Hypothalamus (tissue), 51 donors: ENCODE measurements around the gene TMPRSS9.

Experiments used
- DNase-seq, 51 donors: peaks; one replicate each; lab custom pipeline; 2025; lab: John Stamatoyannopoulos, UW

Gene TMPRSS9

DNA sequence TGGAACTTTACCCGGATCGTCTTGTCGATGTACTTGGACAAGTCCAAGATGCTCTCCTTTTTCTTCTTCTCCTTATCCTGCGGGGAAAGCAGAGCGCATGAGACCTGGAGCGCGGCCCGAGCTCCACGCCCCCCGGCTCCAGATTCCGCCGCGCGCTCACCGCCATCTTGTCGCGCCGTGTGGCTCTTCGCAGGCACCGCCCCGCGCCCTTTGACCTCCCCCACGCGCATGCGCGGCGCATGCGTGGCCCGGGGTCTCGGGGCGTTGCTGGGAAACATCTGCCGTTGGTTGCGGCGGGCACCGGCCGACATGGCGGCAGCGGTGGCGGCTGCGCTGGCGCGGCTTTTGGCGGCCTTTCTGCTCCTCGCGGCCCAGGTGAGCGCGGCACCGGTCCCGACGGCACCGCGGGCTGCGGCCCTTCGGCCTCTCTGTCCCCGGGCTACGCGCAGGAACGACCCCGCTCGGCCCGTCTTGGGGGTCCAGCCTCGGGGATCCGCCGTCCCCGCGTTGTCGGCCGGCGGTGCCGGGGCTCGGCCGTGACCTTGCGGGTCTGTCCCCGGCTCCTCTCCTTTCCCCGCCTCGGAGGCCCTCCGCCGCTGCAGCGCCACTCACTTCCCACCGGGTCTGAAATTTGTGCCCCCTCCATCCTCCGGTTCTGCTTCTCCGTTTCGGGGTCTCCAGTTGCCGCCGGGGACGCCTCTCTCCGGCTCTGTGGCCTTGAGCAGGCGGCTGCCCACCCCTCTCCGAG is 31.5 kb upstream of the TMPRSS9 start, which contains the start of the genes LSM7 and SPPL2B:
Gene LSM7, minus strand, starts transcription at position 186 of the 748 bp plus-strand sequence. Its CDS starts 20 bp downstream, at position 166.
Gene SPPL2B, plus strand, starts transcription at position 284 of the 748 bp plus-strand sequence. Its CDS starts 26 bp downstream, at position 310.
- peak; percentile 33 to 97 (median 81) for DNase-seq

DNA sequence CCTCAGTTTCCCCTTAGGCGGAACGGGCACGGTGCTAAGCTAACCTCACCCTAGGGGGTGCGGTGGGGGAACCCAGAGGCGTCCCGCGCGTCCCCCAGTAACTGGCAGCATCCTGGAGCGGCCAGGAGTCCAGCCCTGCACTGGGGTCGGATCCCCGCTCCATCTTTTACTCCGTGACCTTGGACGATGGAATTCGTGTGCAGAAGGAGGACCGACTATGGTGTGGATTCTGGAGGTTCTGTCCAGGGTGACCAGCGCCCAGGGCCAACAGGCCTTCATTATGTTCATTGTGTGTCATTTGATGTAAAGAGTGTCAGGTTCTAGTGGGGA is 31.0 kb upstream of the TMPRSS9 start:
- no peak for DNase-seq

DNA sequence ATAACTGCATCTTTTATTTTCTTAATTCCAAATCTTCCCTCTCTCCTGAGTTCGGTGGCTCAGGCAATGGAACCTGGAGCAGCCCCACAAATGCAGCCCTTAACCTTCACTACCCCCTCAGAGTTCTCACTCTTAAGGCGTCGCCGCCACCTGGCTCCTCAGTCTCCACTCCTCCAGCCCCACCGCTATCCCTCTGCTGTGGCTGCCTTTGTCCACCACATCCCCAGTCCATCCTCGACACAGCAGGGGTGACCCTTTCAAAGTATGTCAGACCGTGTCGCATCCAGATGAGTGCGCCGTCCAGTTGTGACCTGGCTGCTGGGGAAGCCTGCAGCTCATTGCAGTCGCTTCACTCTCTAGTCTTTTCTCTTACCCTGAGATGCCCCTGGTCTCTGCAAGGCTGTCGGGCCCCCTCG is 30.6 kb upstream of the TMPRSS9 start:
- no peak for DNase-seq

DNA sequence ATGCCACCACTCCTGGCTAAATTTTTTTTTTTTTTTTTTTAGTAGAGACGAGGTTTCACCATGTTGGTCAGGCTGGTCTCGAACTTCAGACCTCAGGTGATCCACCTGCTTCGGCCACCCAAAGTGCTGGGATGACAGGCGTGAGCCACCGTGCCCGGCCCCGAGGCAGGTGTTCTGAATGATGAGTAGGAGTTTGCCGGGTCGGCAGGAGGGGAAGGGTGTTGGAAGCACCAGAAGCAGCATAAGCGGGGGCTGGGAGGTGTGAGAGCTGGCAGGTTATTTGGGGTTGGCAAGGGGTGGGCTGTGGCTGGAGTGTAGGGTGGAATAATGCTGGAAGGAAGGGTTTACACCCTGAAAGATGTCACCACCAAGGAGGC is 29.8 kb upstream of the TMPRSS9 start:
- DNase-seq: no peak

DNA sequence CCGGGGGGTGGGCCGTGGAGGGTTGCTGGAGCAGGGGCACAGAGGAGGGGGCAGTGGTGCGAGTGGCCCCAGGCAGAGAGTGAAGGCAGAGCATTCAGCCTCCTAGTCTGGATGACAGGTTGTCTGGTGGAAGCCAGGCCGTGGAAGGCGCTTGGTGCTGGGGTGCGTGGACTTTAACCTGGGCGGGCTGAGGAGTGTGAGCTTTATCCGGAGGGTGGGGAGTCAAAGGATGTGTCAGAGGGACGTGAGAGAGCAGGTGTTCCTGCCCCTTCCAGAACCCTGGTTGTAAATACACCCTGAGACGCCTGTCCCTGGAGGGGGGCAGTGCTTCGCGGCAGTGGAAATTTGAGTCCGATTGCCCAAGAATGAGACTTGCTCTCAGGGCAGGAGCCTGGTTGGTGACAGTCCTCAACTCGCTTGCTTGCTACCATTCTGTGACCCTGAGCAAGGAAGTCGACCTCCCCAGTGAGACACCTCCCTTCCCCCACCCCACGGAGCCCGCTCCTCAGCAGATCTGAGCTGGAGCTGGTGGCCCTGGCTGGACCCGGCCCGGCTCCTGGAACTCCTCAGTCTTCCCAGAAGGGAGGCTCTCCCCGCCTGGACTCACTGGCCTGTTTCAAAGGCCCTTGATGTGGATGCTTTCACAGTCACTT is 29.3 kb upstream of the TMPRSS9 start:
- DNase-seq: peak in 4 of 51 donors; percentile 13 to 20 (median 17)

DNA sequence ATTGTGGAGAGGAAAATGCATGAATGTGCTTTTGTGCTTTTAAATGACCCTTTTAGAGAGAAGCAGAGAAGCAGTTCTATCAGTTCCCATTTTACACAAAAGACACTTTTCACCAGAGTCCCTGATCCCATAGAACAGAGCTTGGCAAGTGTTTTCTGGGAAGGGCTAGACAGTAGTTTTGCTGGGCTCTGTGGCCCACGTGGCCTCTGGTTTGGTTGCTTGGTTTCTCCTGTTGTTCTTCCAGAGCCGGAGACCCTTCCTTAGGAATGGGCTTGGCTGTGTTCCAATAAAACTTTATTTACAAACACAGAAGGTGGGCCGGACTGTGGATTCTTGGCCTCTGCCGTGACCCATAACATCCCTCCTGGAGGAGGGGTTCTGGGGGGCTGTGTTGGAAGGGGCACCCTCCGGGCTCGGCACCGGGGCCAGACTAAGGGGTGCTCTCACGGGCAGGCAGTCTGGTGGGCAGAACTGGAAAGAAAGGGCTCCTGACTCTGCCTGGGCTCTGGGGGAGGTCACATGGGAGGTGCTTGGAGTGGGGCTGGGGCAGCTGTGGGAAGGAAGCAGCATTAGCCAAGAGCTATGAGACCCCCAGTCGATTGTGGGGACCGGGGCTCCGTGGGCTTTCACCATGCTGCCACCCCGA is 28.3 kb upstream of the TMPRSS9 start:
- peak in 19 of 51 donors; percentile 18 to 74 (median 35) for DNase-seq

DNA sequence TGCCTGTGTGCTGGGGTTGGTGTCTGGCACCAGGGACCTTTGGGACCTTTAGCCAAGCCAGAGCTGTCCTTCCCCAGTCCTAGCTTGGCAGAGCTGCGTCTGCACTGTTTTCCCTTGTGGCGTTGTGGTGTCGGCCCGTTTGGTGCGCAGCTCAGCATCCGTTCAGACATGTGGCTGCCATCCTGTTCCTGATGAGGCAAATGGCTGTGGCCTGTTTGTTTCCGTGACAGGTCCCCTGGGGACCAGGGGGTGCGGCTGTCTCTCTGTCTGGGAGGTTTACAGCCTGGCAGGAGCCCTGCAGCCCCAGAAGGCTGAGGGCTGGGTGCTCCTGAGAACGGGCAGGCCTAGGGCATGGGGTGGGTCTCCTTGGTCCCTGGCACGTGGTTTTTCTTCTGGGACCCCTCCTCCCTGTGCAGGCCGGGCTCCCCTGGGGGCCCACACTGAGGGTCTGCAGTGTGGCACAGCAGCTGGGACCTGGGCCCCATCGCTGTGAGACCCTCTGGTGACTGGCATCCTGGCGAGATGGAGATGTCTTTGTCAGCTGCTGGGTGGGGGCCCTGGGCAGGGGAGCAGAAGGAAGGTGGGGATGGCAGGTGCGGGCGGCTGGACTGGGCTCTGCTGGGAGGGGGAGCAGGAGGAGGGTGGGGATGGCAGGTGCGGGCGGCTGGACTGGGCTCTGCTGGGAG is 27.6 kb upstream of the TMPRSS9 start:
- peak in 6 of 51 donors; percentile 16 to 48 (median 30) for DNase-seq

DNA sequence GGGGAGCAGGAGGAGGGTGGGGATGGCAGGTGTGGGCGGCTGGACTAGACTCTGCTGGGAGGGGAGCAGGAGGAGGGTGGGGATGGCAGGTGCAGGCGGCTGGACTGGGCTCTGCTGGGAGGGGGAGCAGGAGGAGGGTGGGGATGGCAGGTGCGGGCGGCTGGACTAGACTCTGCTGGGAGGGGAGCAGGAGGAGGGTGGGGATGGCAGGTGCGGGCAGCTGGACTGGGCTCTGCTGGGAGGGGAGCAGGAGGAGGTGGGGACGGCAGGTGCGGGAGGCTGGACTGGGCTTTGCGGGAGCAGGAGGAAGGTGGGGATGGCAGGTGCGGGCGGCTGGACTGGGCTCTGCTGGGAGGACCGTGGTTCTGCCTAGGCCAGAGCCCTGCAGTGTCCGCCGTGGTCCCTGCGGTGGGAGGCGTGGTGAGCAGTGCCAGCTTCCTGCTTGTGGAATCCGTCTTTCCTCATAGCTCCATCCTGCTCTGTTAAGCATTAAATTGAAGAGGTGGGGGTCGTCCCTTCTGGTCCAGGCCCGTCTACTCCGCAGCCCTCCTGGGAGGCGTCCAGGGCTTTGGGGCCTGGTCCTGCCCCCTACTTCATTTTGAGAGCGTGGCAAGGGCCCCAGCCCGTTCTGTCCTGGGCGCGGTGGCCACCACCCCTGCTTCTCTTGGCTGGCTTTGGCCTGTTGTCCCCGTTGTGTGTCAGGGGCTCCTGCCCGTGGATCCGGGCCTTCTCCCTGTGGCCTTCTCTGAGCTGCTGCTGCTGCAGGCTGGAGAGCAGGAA is 26.8 kb upstream of the TMPRSS9 start:
- DNase-seq: peak in 3 of 51 donors; percentile 8 to 39 (median 22)

DNA sequence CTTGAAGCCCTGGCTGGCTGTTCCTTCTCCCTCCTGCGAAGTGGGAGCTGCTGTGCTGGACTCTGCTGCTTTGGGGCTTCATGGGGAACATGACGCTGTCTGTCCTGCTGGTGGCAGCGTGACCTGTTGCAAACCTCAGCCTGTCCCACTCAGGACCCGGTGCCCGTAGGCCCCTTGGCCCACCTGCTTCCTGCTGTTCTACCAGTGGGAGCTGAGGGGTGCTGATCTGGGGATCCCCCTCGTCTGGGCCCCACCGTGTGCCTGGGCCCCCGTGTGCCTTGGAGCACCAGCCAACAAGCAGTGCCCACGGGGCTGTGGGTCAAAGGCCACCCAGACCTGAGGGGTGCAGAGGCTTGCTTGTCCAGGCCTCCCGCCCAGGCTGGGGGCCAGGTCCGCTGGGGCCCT is 26.3 kb upstream of the TMPRSS9 start:
- DNase-seq: peak in 3 of 51 donors; percentile 14 to 46 (median 17)

DNA sequence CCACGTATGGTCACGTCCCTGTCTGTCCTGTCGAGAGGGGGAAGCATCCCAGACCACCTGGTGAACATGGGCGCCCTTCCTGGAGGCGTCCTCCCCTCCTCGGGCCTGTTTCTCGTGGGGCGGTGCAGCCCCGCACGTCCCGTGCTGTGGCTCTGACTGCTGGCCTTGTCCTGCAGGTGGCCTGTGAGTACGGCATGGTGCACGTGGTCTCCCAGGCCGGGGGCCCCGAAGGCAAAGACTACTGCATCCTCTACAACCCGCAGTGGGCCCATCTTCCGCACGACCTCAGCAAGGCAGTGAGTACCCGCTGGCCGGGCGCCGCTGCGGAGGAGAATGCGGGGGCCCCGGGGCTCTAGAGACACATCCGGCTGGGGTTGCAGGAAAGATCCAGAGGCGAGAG is 25.6 kb upstream of the TMPRSS9 start:
- DNase-seq: no peak

DNA sequence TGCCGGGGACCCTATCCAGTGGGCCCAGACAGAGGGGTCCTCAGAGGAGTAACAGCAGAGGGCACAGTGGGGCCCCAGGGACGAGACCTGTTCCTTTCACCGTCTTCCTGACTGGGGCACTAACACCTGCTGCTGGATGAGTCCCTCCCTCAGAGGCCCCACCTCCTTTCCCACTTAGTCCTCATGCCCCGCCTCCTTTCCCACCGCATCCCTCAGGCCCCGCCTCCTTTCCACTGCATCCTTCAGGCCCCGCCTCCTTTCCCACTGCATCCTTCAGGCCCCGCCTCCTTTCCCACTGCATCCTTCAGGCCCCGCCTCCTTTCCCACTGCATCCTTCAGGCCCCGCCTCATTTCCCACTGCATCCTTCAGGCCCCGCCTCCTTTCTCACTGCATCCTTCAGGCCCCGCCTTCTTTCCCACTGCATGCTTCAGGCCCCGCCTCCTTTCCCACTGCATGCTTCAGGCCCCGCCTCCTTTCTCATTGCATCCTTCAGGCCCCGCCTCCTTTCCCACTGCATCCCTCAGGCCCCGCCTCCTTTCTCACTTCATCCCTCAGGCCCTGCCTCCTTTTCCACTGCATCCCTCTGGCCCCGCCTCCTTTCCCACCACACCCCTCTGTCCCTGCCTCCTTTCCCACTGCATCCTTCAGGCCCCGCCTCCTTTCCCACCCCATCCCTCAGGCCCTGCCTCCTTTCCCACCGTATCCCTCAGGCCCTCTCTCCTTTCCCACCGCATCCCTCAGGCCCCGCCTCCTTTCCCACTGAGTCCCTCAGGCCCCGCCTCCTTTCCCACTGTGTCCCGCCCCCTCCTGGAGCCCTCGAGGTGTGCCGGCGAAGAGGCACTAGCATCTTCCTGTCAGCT is 24.8 kb upstream of the TMPRSS9 start:
- no peak for DNase-seq

DNA sequence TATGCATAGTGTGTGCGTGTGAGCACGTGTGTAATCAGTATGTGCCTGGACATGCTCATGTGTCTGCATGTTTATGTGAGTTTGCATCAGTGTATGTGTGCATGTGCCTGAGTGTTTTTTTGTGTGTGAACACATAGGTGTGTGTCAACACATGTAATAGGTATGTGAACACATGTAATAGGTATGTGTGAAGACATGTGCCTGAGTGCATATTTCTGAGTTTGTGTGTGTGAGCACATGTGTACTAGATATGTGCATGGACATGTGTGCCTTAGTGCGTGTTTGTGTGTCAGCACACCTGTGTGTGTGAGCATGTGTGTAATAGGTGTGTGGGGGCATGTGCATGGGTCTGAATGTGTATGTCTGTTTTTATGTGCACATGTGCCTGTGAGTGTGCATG is 24.2 kb upstream of the TMPRSS9 start:
- no peak for DNase-seq

DNA sequence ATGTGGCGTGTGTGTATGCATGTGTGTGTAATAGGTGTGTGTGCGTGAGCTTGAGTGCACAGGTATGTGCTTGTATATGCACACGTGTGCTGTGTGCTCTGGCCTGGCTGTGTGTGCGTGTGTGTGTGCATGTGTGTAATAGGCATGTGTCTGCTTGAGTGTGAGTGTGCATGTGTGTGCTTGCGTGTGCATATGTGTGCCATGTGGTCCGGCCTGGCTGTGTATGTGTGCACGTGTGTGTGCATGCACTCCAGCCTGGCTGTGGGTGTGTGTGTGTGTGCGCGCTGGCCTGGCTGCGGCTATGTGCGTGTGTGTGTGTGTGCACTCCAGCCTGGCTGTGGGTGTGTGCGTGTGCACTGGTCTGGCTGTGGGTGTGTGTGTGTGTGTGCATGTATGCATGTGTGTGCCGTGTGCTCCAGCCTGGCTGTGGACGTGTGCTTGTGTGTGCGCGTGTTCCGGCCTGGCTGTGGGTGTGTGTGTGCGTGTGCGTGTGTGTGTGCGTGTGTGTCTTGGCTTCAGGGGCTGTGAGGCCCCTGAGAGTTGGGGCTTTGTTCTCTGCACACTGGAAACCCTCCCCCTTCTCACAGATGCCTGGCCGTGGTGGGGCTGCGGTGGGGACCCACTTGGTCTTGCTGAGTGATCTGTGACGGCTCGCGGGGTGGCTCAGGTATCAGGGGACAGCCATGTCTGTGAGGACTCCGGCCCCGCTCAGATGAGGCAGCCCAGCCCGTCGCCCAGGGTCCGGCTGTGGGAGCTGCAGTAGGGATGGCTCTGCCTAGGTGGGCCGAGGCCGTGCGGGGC is 23.3 kb upstream of the TMPRSS9 start:
- no peak for DNase-seq

DNA sequence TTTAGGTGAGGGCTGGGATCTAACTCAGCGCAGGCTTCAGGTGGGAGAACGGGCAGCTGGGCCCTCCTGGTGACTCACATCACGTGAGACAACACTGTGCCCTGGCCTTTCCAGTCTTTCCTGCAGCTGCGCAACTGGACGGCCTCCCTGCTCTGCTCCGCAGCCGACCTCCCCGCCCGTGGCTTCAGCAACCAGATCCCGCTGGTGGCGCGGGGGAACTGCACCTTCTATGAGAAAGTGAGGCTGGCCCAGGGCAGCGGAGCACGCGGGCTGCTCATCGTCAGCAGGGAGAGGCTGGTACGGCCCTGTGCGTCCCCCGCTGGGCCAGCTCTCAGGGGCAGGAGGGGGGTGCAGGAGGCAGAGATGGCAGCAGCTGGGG is 22.7 kb upstream of the TMPRSS9 start:
- peak in 43 of 51 donors; percentile 4 to 83 (median 56) for DNase-seq

DNA sequence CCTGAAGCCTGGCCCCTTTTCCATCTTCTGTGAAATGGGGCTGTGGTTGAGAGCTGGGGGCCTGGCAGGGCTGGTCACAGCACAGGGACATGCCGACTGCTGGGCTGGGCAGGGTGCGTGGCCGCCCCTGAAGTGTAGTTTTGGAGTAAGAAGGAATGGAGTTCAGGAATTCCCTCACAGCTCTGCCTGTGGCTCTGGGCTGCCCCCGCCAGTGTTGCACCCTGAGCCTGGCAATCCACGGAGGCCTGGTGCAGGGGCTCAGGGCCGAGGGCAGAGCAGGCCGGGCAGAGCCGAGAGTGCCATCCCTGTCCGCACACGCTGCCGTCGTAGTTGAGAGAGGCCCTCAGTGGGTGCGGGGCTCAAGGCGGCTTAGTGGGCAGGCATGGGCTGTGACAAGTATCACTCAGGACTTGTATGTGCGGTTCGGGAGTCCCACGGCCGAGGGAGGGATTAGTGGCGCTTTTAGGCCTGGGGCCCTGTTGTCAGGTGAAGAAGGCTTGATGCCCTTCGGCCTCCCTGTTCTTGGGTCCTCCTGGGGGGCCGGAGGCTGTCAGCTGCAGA is 21.9 kb upstream of the TMPRSS9 start:
- DNase-seq: no peak

DNA sequence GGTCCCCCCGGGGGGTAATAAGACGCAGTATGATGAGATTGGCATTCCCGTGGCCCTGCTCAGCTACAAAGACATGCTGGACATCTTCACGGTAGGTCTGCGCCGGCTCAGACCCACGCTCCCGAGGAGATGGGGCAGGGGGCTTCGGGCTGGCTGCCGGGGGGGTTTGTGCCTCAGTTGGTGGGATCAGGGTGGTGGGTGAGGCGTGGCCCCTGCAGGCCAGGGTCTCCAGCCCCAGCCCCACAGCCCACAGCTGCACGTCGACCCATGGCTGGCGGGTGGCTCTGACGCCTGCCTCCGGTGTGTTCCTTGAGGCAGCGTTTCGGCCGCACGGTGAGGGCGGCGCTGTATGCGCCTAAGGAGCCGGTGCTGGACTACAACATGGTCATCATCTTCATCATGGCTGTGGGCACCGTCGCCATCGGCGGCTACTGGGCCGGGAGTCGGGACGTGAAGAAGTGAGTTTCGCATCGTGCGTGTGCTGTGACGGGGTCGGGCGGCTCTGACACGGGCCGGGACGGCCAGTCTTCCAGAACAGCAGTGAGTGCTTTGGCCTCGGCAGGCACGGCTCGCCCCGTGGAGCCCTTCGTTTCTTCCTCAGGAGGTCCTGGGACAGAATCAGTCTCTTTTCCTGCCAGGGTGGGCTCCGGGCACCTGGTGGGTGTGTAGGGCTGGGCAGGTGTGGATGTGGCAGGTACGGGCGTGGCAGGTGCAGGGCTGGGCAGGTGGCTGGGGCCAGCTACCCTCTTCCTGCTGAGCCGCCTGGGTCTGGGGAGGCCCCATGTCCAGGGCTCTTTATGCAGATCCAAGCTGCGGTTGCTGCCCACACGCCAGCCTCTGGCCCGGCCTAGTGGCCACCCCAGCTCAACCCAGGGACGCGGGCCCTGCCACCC is 21.1 kb upstream of the TMPRSS9 start:
- DNase-seq: no peak
